G401.6 (cell line): Measurements from ENCODE around the gene ADARB2.

ENCODE experiments used
- FAIRE-seq: peaks from 2 replicates; lab custom pipeline; 2012; peaks lifted over from hg19 to GRCh38; lab: Jason Lieb, UNC

ADARB2 gene

GRCh38 chr10:1611936-1612550 lies 125.3 kb downstream of the ADARB2 start:
- FAIRE-seq: no peak

DNA sequence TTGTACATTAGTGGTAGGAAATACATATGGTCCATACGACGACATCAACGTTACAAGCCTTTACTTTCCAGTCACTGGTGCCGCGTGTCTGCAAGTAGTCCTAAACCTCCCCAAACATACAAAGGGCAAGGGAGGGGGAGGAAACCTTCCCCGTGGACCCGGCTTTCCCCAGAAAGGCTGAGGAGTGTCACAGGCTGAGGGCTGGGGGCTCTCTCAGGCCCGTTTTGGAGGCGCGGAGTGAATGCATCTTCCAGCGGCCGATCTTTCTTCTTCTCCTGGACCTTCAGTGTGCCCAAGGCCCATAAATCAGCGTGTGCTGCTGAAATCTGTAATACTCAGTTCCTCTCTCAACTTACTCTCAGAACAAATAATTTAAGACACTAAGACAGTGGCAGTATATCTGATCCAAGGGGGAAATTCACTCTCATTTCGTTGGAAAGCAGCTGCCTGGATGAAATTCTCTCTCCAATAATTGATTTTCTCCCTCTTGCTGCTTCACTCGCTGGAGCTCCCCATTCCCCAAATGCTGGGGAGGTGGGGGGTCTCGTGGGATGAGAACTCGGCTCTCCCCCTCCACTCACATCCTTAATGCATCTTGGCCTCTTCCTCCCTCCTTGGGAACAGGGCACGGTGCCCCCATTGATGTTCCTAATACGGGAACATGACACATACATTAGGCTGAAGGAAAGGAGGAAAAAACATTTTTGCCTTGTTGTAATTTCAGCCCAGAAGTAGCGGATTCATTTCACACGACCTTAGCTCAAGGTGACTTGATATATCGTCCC lies 126.1 kb downstream of the ADARB2 start:
- no peak for FAIRE-seq

DNA sequence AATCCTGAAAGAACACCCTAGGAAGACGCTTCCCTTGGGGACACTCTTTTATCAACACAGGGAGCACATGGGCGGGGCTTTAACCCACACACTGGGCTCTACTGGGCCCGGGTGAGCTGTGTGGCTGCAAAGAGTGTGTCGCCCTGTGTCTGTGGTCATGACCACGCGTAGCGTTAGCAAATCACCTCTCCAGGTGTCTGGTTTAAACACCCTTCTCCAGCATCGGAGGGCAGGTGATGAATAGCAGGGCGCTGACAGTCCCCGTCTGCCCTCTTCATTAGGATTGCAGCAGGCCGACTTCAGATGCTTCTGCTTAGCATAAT lies 127.7 kb downstream of the ADARB2 start:
- no peak for FAIRE-seq

DNA sequence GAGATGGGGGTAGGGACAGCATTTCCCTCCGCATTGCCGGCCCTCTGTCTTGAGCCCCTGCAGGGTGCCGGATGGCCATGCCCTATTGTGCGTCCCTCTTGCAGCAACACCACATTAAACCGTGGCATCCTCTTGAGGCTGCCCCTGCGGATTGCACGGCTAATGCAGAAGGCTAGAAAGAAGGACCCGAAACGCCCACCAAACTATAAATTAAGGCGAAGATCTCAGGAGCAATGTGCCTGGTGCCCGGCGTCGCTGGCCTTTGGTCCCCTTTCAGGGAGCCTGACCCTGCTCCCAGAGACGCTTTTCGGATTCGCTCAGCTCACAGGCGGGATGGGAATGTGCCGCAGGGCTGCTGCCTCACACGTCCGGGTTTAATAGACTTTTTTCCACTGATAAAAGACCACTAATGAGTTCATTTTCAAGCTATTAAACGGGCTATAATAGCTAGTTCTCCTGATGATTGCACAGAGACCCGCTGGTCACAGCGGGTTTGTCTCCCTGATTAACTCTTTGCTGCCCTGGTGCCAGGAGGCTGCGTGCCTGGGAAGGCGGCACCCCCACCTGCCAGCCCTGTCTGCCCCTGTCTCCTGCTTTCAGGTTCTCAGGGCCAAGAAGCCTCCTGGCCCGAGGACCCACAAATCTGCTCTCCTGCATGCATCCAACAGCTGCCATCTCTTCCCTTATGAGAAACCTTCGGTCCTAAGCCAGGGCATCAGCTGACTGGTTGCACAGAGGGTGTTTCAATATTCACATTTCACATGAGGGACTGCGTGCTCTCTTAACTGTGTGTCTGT lies 128.3 kb downstream of the ADARB2 start:
- no peak for FAIRE-seq

- no peak for FAIRE-seq
Observed at GRCh38 chr10:1608408-1608807, 128.9 kb downstream of the ADARB2 start.

DNA sequence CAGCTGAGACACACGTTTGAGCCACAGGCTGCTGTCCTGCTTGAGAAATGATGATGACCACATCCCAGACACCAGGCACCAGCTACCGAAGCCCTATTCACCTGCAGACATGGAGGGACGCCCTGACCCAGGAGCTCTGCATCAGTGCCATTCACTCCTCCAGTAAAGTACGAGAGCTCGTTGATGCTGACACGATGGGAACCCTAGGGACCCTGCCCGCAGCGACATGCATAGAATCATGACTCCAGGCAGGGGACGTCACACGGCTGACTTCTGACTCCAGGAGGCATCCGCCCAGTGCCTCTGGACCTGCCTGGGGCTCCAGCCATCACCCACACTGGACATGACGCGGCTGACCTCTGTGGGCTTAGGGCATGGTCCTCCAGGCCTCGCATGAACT lies 129.9 kb downstream of the ADARB2 start:
- no peak for FAIRE-seq

DNA sequence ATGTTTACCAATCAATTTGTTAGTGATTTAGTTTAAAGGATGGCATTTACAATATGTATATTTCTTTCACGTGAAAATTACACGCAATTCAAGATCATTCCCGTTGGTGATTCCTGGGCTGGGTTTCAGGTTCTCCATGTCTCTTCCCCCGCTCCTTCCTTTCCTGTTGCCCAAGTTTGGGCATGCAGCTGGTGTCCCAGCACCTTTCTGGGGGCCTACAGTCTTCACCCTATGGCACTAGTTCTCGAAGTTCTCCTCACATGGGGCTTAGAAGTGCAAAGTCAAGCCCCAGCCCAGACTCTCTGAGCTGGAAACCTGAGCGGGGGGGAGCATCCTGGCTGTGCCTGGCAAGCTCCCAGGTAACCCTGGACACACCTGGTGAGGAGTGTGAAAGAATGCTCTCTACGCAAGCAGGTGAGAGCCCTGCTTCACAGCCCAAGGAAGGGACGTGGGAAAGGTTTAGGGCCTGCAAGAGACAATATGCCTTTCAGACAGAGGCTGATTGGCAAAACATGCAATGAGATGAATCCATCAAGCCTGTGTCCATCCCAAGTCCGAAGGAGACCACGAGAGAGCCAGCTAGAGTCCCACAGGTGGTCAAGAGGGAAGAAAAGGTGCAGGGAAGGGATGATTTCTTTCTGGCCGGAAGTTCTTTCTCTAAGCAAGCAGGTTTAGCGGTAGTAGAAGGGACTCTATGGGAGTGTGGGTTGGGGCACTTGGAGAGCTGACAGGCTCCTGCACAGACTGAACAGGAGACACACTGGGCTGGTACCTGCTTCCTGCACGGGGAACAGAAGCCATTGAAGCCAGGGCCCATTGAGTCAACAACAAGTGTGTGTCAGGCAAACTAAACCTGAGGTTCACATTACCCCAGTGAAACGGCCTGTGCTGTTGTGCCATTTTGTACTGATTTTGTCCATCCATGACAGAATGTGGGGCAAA lies 131.1 kb downstream of the ADARB2 start:
- FAIRE-seq: no peak

DNA sequence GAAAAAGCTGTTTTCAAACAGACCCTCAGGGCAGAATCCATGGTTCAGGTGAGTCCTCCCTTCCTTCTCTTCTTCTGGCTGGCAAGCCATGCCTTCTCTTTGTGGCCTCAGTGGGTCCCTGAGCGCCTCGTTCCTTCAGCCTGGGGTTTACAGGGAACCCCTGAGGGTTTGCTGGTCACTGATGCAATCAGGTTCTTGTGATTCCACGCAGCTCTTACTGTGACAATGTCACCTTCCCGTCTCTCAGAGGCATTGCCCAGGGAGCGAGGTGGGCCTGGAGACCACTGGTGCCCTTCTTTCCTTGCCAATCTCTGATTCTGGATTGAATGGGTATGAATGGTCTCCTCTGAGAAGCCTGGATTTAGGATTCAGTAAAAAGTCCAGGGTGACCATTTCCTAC lies 132.2 kb downstream of the ADARB2 start:
- no peak for FAIRE-seq

DNA sequence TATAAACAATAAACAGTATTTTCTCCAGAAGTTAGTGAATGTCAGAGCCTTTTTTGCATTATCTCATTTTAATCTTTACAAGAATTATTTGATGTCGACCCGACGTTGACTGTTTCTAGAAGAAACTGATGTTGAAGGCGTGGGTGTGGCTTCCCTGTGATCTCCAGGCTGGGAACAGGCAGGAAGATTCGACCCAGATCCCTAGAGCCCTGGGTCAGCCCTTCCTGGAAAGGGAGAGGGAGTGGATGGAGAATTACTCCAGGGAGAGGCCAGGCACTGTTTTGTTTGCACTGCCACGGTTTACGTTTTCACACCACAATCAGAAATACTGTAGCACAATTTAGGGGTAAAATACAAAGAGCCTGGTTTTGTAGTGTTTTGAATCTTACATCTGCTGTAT lies 133.1 kb downstream of the ADARB2 start:
- no peak for FAIRE-seq

DNA sequence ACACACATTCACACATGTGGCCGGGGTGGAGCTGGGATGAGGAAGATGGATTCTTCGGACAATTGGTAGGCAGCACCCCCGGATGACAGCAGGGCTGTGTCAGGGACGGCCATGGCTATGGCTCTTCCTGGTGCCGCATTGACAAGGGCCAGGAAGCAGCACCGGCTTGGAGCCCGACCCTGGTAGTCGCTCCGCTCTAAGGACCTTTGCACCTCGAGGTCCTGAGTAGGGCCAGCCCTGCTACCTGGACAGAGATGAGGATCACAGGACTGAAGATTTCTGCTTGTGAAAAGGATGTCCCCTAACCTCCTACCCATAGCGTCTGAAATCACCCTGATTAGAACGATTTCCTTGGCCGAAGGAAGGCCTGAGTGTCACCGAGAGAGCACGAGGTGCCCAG lies 134.1 kb downstream of the ADARB2 start:
- no peak for FAIRE-seq

DNA sequence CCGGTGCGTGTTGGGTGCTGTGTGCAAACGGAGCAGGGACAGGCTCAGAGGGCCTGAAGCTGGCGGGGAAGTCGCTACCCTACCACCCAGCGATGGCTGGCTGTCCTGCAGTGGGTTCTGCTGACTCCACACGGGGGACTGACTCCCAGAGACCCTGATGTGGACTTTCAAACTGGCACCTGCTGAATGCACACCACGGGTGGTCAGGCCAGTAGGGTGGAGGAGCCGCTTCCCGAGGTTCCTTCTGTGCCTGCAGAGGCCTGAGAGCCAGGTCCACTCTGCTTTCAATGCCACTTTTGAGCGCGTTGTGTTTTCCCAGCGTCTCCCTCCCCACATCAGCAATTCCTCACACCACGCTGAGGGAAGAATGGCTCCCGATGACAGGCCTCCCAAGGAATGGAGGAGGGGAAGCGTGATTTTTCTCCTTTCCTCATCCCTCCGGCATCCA lies 135.3 kb downstream of the ADARB2 start:
- no peak for FAIRE-seq

DNA sequence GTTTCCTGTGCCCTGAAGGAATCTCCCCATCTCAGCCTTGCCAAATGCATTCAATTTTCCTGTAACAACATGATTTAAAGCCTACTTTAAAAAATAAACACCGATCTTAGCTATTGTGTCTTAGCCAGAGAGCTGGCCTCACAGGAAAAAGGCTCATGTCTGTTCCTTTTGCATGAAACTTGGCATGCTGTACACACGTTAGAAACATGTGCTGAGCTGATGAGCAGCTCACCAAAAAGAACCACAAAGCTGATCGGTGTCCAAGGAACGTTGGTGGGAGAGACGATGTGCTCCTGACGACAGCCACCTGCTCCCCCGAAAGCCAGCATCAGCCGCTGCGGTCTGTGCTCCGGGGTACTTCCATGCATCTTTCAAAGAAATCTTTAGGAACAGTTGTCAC lies 135.9 kb downstream of the ADARB2 start:
- no peak for FAIRE-seq

DNA sequence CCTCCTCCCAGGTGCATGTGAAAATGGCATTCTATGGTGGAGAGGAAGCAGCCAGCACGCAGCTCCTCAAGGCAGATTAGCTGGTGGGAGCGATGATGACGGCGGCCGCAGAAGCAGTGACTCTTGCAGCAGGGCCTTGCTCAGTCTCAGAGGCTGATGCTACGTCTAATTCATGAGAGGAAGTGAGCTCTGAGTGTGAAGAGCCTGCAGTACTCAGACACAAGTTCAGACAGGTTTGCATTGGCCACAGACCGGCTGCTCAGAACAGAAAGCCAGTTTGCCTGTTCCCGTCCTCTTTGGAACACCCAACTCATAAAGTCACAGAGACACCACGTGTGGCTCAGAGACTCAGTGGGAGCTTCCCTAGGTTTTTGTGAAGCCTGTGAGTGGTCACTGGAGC lies 136.5 kb downstream of the ADARB2 start:
- FAIRE-seq: no peak

GRCh38 chr10:1598393-1599153 lies 138.8 kb downstream of the ADARB2 start:
- FAIRE-seq: no peak

DNA sequence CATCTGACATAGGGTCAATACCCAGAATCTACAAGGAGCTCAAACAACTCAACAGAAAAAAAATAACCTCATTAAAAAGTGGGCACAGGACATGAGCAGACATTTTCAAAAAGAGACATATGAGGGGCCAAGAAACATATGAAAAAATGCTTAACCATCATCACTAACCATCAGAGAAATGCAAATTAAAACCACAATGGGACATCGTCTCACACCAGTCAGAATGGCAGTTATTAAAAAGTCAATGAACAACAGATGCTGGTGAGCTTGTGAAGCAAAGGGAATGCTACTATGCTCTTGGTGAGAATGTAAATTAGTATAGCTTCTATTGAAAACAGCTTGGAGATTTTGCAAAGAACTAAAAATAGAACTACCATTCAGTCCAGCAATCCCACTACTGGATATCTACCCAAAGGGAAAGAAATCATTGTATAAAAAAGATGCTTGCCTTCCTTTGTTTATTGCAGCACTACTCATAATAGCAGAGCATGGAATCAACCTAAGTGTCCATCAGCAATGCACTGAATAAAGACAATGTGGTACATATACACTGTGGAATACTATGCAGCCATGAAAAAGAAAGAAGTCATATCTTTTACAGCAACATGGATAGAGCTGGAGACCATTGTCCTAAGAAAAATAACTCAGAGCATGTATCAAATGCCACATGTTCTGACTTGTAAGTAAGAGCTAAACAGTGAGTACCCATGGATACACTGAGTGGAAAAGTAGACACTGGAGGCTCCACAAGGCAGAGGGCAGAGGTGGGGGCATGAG lies 139.8 kb downstream of the ADARB2 start:
- no peak for FAIRE-seq

DNA sequence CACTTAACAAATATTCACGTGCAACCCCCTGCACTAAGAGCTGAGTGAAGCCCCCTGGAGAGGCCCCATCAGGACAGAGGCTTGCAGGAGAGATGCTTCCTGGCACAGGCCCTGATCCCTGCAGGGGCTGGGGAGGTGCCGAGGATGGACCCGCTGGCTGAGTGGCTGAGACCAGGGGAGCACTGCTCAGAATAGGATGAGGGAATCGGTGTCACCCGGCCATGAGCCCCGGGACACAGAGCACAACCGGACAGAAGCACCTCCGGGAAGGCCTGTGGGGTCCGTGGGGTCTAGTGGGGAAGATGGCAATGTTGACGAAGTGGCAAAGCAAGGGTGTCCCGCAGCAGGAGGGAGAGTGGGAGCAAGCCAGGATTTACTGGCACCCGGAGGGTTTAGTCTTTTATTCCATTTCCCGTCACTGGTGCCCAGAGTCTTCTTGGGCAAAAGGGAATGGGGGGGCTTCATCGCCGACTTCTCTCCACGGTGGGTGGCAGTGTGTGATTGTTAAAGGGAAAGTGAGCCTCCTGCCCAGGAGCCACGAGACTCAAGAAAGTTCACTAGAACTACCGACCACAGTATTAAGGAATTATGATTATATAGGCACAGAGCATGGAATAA lies 140.7 kb downstream of the ADARB2 start:
- FAIRE-seq: no peak

DNA sequence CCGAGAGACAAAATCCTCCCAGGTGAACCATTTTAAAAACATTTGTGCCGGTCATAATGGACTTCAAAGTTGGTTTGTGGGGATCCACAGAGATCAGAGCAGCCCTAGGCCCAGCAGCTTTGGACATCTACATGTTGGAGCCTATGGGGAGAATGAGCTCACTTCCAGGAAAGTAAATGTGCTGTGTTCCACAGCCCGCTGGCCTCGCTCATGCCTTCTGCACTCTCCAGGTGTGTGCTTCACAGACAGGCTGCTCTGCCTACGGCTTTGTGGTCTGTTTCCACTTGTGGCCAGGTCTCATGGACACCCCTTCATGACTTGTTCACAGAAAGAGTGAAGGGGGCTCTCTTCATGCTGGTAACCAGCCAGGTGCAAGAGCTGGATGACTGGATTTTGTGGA lies 141.6 kb downstream of the ADARB2 start:
- no peak for FAIRE-seq

GRCh38 chr10:1595242-1595600 lies 142.1 kb downstream of the ADARB2 start:
- no peak for FAIRE-seq

DNA sequence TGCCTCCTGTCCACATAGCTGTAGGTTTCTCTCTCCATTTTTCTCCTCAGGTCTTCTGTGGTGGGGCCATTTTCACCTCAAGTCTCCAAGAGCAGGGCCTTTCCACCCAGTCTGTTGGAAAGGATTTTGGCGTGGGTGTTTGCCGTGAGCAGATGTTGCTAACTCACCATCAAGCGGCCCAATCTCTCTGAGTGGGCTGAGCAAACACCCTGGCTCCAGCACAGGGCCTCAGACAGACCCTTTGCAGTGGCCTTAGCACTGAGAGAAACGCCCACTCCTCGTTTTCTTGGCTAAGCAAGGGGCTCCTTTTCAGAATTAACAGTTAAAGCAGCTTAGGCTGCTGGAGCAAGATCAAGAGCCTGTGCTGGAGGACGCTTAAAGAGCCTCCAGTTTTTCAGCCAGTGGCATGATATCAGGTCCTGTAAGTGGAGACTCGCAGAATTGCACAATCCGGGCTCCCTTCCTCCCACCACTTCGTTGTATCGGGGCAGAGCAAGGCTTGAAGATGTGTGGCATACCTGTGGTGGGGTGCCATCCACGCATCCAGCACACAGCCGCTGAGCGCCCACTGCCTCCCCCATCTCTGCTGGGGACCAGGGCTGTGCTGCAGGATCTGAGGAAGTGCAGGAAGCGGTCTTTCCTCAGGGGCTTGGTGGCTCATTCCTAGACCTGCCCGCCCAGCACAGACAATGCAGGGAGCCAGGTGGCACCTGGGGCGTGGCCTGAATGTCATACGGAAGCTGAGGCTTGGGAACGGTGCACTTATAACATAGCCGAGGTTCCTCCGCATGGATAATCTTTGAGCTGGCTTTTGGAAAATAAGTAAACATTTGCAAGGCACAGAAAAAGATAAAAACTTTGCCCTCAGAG lies 142.7 kb downstream of the ADARB2 start:
- FAIRE-seq: no peak
